ENCODE data around the gene RPN1.
"Not testable (repeated sequence)": the region's sequence is repeated elsewhere in the genome, so short reads cannot be mapped to it uniquely, and the experiment has no call there.

The RPN1 gene

DNA sequence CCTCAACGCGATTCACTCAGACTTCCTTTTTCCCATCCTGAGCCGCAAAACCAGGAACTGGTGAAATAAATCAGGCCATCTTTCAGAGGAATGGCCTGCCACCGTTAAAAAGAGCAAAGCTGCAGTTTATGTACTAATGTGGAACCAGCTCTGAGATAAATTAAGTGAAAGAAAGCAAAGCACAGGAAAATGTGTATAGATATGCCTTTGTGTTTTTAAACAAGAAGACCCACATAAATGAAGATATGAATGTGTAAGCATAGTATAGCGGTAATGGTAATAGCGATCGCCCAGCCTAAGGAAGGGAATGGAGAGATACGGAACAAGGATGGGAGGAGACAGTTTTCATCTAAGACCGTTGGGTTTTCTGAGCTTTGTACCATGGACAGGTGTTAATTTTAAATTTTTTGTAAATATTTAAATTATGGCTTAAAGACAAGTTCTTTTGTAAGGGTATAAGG, 30.8 kb upstream of the RPN1 start:
- peak overlapping the region; percentile 56 to 78 (median 65) for H3K4me3 ChIP-seq
- H4K20me1 ChIP-seq, result no peaks in the 10 kb centered on the region
- peaks cover 28 to 64% (median 52%) of the 10 kb centered on the region in 10 experiments for H3K4me1 ChIP-seq
- TF ChIP-seq Cebpa-rat (IDR thresholded peaks at IDR 0.05), result no peak
- H3K36me3 ChIP-seq, result no peaks in the 10 kb centered on the region
- H3K27ac ChIP-seq, result peak overlapping the region; percentile 86 to 98 (median 96)
- H3K4me2 ChIP-seq, result peak overlapping the region; percentile 67 to 85 (median 82)
- no peaks in the 10 kb centered on the region for H3K9me3 ChIP-seq (replicated peaks in 1 of 11)
- peak overlapping the region; percentile 86 to 96 (median 90) for H3K9ac ChIP-seq
- no peaks in the 10 kb centered on the region for H3K27me3 ChIP-seq

- H3K36me3 ChIP-seq, result no peaks in the 10 kb centered on the region
- H3K27ac ChIP-seq, result peak overlapping the region; percentile 86 to 98 (median 96)
- no peak for TF ChIP-seq Cebpa-rat (IDR thresholded peaks at IDR 0.05)
Observed at GRCh38 chr3:128680603-128681368, 30.2 kb upstream of the RPN1 start.

DNA sequence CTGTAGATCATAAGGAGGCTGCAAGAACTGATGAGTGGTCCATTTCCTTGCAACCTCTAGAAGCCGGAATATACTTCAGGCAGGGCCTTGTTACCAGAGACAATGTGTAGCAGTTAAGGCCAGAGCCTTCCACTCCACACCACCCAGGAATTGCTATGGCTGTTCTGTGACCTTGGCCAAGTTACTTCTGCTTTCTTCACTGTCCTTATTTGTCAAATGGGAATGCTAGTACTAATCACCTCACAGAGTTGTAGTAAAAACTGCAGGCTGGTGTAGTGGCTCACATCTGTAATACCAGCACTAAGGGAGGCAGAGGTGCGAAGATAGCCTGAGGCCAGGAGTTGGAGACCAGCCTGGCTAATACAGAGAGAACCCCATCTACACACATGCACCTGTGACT, 28.7 kb upstream of the RPN1 start:
- TF ChIP-seq Cebpa-rat (IDR thresholded peaks at IDR 0.05), result no peak
- H3K9ac ChIP-seq, result no peak overlapping the region

More at GRCh38 chr3:128680603-128681368, 30.2 kb upstream of the RPN1 start:
- peak overlapping the region; percentile 86 to 96 (median 90) for H3K9ac ChIP-seq
- peak overlapping the region; percentile 56 to 78 (median 65) for H3K4me3 ChIP-seq
- H4K20me1 ChIP-seq, result no peaks in the 10 kb centered on the region
- no peaks in the 10 kb centered on the region for H3K27me3 ChIP-seq
- H3K4me2 ChIP-seq, result peak overlapping the region; percentile 68 to 85 (median 82)
- H3K4me1 ChIP-seq, result peaks cover 23 to 62% (median 50%) of the 10 kb centered on the region in 10 experiments
- H3K9me3 ChIP-seq (replicated peaks in 1 of 11), result no peaks in the 10 kb centered on the region

DNA sequence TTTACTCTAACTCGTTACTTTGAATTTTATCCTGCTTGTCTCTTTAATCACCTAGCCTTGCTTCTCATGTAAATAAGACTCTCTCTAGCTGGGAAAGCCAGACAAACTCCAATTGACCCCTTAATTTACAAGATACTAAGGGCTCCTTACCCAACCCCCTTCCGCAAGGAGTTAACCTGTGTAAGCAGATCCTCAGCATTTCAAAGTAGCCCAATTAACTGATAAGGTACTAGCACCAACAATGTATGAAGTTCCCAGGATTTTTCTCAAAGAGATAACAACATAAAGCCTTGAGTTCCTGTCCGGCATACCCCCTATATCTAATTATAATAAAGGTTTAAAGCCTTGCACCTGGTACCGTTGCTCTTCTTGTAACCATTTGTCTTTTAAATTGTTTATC, 25.2 kb upstream of the RPN1 start:
- not testable (repeated sequence) for H3K36me3 ChIP-seq; H3K9ac ChIP-seq; H3K4me3 ChIP-seq; H4K20me1 ChIP-seq; H3K27me3 ChIP-seq; H3K9me3 ChIP-seq (replicated peaks in 1 of 11)
- H3K27ac ChIP-seq, result peak overlapping the region in 2 of 11 experiments; percentile 81 to 88; a peak in 2 of 22 replicates
- H3K4me1 ChIP-seq, result peaks cover 0 to 61% (median 36%) of the 10 kb centered on the region in 10 experiments; a peak in 18 of 20 replicates
- H3K4me2 ChIP-seq, result peak overlapping the region in 4 of 11 experiments; percentile 68 to 81 (median 72); a peak in 5 of 22 replicates

More for the DNA sequence above, 28.7 kb upstream of the RPN1 start:
- Histone ChIP-seq H3K4me2 (peak overlapping the region; percentile 35 to 85 (median 78); a peak in 19 of 22 replicates), H3K9me3 (replicated peaks in 1 of 11) (no peaks in the 10 kb centered on the region), H3K27ac (peak overlapping the region in 3 of 11 experiments; percentile 4 to 98 (median 96); a peak in 4 of 22 replicates), H4K20me1 (no peaks in the 10 kb centered on the region), H3K4me3 (no peak overlapping the region), H3K4me1 (peaks cover 20 to 62% (median 48%) of the 10 kb centered on the region in 10 experiments), H3K27me3 (no peaks in the 10 kb centered on the region), H3K36me3 (no peaks in the 10 kb centered on the region)

- Histone ChIP-seq H3K9ac (peak overlapping the region in 4 of 11 experiments; percentile 58 to 70 (median 62); a peak in 9 of 22 replicates), H3K36me3 (no peaks in the 10 kb centered on the region), H3K27ac (peak overlapping the region in 7 of 11 experiments; percentile 47 to 88 (median 66); a peak in 14 of 22 replicates), H4K20me1 (no peaks in the 10 kb centered on the region), H3K4me2 (peak overlapping the region in 8 of 11 experiments; percentile 18 to 81 (median 70); a peak in 12 of 22 replicates), H3K27me3 (no peaks in the 10 kb centered on the region), H3K9me3 (replicated peaks in 1 of 11) (no peaks in the 10 kb centered on the region), H3K4me3 (peak overlapping the region in 1 of 10 experiments; percentile 12; a peak in 3 of 20 replicates), H3K4me1 (peaks cover 0 to 50% (median 25%) of the 10 kb centered on the region in 10 experiments; a peak in 16 of 20 replicates)
- TF ChIP-seq Cebpa-rat (IDR thresholded peaks at IDR 0.05), result no peak
Observed at GRCh38 chr3:128674161-128674784, 23.7 kb upstream of the RPN1 start.

DNA sequence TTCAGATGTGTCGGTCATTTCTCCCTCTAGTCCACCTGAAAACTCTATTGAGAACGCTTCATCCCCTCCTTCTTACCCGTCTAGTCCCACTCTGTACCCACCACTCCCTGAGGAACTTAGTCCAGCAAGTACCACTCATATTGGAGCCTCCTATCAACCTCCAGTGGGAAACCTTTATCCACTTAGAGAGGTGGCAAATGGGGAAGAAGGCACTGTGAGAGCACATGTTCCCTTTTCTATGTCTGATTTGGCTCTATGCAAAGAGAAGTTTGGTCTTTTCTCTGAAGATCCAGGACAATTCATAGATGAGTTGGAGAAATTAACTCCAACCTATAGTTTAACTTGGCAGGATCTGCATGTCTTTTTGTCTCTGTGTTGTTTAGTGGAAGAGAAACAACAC, 17.0 kb upstream of the RPN1 start:
- H3K4me3 ChIP-seq, result no peak overlapping the region
- no peak overlapping the region for H3K27ac ChIP-seq
- no peak for TF ChIP-seq Cebpa-rat (IDR thresholded peaks at IDR 0.05)
- H3K4me2 ChIP-seq, result peak overlapping the region in 3 of 11 experiments; percentile 3 to 24 (median 22); a peak in 2 of 22 replicates
- no peaks in the 10 kb centered on the region for H4K20me1 ChIP-seq
- no peaks in the 10 kb centered on the region for H3K36me3 ChIP-seq
- H3K4me1 ChIP-seq, result peaks cover 0 to 24% (median 0%) of the 10 kb centered on the region in 10 experiments; a peak in 8 of 20 replicates
- no peaks in the 10 kb centered on the region for H3K27me3 ChIP-seq
- H3K9me3 ChIP-seq (replicated peaks in 1 of 11), result no peaks in the 10 kb centered on the region
- H3K9ac ChIP-seq, result no peak overlapping the region

DNA sequence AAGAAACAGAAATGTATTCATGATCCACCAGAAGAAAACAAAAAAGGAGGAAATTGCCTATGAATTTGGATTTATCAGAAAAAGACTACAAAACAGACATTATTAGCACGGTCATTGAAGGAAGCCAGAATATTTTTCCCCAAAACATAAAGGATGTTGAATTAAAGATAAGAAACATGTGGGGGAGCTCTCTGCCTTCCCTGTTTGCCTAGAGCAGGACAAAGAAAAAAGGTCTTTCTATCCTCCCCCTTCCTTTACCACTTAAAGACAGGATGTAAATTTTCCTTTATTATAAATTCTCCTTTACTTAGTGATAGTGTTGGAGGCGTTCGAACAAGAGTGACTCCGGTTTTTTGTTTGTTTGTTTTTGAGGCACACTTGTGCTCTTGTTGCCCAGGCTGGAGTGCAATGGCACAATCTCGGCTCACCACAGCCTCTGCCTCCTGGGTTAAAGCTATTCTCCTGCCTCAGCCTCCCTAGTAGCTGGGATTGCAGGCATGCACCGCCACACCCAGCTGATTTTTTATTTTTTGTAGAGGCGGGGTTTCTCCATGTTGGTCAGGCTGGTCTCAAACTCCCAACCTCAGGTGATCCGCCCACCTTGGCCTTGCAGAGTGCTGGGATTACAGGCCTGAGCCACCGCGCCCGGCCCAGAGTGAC, 14.9 kb upstream of the RPN1 start:
- H3K27ac ChIP-seq, result no peak overlapping the region
- no peaks in the 10 kb centered on the region for H3K27me3 ChIP-seq
- H3K9ac ChIP-seq, result no peak overlapping the region
- no peak for TF ChIP-seq Cebpa-rat (IDR thresholded peaks at IDR 0.05)
- H3K4me2 ChIP-seq, result no peak overlapping the region
- H3K4me1 ChIP-seq, result peaks cover 0 to 15% (median 0%) of the 10 kb centered on the region in 10 experiments; a peak in 4 of 20 replicates
- H3K4me3 ChIP-seq, result no peak overlapping the region
- H3K36me3 ChIP-seq, result no peaks in the 10 kb centered on the region
- no peaks in the 10 kb centered on the region for H4K20me1 ChIP-seq
- H3K9me3 ChIP-seq (replicated peaks in 1 of 11), result peaks cover 0 to 11% (median 7%) of the 10 kb centered on the region in 11 experiments; a peak in 11 of 22 replicates

GRCh38 chr3:128663151-128663550, 12.5 kb upstream of the RPN1 start:
- Histone ChIP-seq H3K27ac (no peak overlapping the region), H3K27me3 (no peaks in the 10 kb centered on the region), H3K9ac (no peak overlapping the region), H3K4me3 (no peak overlapping the region), H3K4me1 (peaks cover 0 to 12% (median 0%) of the 10 kb centered on the region in 10 experiments; a peak in 4 of 20 replicates), H3K36me3 (no peaks in the 10 kb centered on the region), H3K4me2 (no peak overlapping the region), H4K20me1 (no peaks in the 10 kb centered on the region), H3K9me3 (replicated peaks in 1 of 11) (peaks cover 0 to 11% (median 7%) of the 10 kb centered on the region in 11 experiments; a peak in 11 of 22 replicates)
- no peak for TF ChIP-seq Cebpa-rat (IDR thresholded peaks at IDR 0.05)

Measured in BLaER1 treated with 17β-estradiol and CSF1 and Interleukin-3, amounts not matched to agents 10 nM and 100 nM (cell line).